ENCODE data around the gene NUAK2.
A peak's percentile ranks its signal among the peaks of the same experiment; 100 is the strongest.

Gene NUAK2

DNA sequence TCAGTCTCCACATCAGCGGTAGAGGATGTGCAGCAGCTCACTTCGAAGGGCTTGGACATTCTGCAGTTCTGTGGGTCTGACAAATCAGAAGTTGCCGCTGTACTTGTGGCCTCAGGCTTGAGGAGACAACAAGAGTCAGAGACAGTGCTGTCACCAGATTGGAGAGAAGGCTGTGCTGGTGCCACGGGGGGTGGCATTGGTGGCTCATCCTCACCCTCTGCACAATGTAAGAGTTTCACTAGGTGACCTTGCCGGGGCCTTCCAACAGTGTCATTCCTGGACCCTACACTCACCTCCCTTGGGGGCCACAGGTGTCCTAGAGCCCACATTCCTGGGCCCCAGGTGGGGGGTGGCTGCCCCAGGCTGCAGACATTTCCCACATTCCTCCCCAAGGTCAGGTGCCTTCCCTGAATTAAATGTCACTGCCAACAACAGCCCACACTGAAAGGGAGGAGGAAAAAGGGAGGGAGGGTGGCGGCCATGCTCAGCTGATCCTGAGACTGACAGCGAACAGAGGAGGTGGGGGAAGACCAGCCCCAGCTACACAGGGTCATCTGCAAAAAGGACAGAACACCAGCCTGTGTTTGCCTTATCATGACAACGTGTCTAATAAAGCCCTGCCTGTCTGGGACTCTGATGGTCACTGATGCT is 47.4 kb downstream of the NUAK2 start:
- Histone ChIP-seq H3K4me3 (ENCODE audit: low read length) (no peak overlapping the region), H3K9ac (ENCODE audit: low read depth, low read length) (peak overlapping the region; percentile 12; the same call in 1 of the 2 replicates), H3K36me3 (ENCODE audit: insufficient read depth, low read depth, low read length) (peaks cover 6% of the 10 kb centered on the region; the same call in 1 of the 2 replicates), H3K27ac (ENCODE audit: low read length) (no peak overlapping the region), H3K4me1 (ENCODE audit: insufficient read depth, low read length) (peaks cover 17% of the 10 kb centered on the region), H3K9me3 (ENCODE audit: insufficient read depth, low read depth, low read length) (no peaks in the 10 kb centered on the region), H3K27me3 (ENCODE audit: insufficient read depth, low read length) (no peaks in the 10 kb centered on the region)

GRCh38 chr1:205273551-205273982 is 48.0 kb downstream of the NUAK2 start:
- peak overlapping the region; percentile 12; the same call in 1 of the 2 replicates for H3K9ac ChIP-seq (ENCODE audit: low read depth, low read length)
- H3K36me3 ChIP-seq (ENCODE audit: insufficient read depth, low read depth, low read length): peaks cover 6% of the 10 kb centered on the region; the same call in 1 of the 2 replicates
- H3K27me3 ChIP-seq (ENCODE audit: insufficient read depth, low read length): no peaks in the 10 kb centered on the region
- H3K4me1 ChIP-seq (ENCODE audit: insufficient read depth, low read length): peaks cover 17% of the 10 kb centered on the region
- no peaks in the 10 kb centered on the region for H3K9me3 ChIP-seq (ENCODE audit: insufficient read depth, low read depth, low read length)
- no peak overlapping the region for H3K27ac ChIP-seq (ENCODE audit: low read length)
- no peak overlapping the region for H3K4me3 ChIP-seq (ENCODE audit: low read length)

GRCh38 chr1:205272536-205272935 is 49.0 kb downstream of the NUAK2 start:
- Histone ChIP-seq H3K27me3 (ENCODE audit: insufficient read depth, low read length) (no peaks in the 10 kb centered on the region), H3K4me3 (ENCODE audit: low read length) (no peak overlapping the region), H3K36me3 (ENCODE audit: insufficient read depth, low read depth, low read length) (peaks cover 6% of the 10 kb centered on the region; the same call in 1 of the 2 replicates), H3K9ac (ENCODE audit: low read depth, low read length) (no peak overlapping the region), H3K9me3 (ENCODE audit: insufficient read depth, low read depth, low read length) (no peaks in the 10 kb centered on the region), H3K4me1 (ENCODE audit: insufficient read depth, low read length) (peaks cover 17% of the 10 kb centered on the region), H3K27ac (ENCODE audit: low read length) (no peak overlapping the region)

- no peak overlapping the region for H3K9ac ChIP-seq (ENCODE audit: low read depth, low read length)
- H3K9me3 ChIP-seq (ENCODE audit: insufficient read depth, low read depth, low read length): no peaks in the 10 kb centered on the region
- peaks cover 6% of the 10 kb centered on the region; the same call in 1 of the 2 replicates for H3K36me3 ChIP-seq (ENCODE audit: insufficient read depth, low read depth, low read length)
- no peak overlapping the region for H3K4me3 ChIP-seq (ENCODE audit: low read length)
- peaks cover 17% of the 10 kb centered on the region for H3K4me1 ChIP-seq (ENCODE audit: insufficient read depth, low read length)
- no peak overlapping the region for H3K27ac ChIP-seq (ENCODE audit: low read length)
- H3K27me3 ChIP-seq (ENCODE audit: insufficient read depth, low read length): no peaks in the 10 kb centered on the region
These were observed 49.8 kb downstream of the NUAK2 start for GRCh38 chr1:205271745-205272144.

DNA sequence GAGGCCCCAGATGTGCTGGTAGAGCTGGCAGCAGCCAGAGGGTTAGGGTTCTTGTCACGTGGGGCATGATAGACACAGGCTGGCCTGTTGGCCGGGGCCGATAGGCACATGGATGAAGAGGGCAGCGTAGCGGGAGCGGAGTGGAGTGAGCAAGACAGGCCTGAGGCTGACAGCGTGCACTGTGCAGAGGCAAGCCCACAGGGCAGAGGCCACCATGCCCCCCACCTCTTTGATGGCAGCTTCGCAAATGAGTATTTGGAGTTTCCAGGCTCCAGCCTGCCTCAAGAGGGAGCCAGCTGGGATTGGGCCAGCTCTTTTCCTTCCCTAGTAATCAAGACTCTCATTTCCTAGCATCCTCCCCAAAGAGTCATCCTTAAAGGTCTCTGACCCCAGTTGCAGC is 50.3 kb downstream of the NUAK2 start:
- H3K9me3 ChIP-seq (ENCODE audit: insufficient read depth, low read depth, low read length): no peaks in the 10 kb centered on the region
- no peak overlapping the region for H3K27ac ChIP-seq (ENCODE audit: low read length)
- no peaks in the 10 kb centered on the region for H3K27me3 ChIP-seq (ENCODE audit: insufficient read depth, low read length)
- H3K36me3 ChIP-seq (ENCODE audit: insufficient read depth, low read depth, low read length): peaks cover 6% of the 10 kb centered on the region; the same call in 1 of the 2 replicates
- H3K4me1 ChIP-seq (ENCODE audit: insufficient read depth, low read length): peaks cover 17% of the 10 kb centered on the region
- H3K9ac ChIP-seq (ENCODE audit: low read depth, low read length): no peak overlapping the region
- H3K4me3 ChIP-seq (ENCODE audit: low read length): no peak overlapping the region

DNA sequence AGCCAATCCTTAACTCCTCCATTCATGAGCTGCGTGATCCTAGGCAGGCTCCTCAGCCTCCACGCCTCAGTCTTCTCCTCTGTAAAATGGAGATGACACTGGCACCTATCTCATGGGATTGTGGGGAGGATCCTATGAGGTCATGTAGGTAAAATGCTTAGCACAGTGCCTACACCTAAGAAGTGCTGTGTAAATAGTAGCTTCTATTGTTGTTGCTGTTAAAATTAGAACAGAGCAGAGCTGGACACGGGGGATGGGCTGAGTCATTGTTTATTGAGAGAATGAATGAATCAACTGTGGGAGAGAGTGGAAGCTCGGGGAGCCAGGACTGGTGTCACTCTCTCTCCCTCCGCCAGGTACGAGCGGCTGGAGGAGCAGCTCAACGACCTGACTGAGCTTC is 50.8 kb downstream of the NUAK2 start:
- Histone ChIP-seq H3K27ac (ENCODE audit: low read length) (no peak overlapping the region), H3K9ac (ENCODE audit: low read depth, low read length) (no peak overlapping the region), H3K27me3 (ENCODE audit: insufficient read depth, low read length) (no peaks in the 10 kb centered on the region), H3K4me3 (ENCODE audit: low read length) (no peak overlapping the region), H3K4me1 (ENCODE audit: insufficient read depth, low read length) (peaks cover 17% of the 10 kb centered on the region), H3K9me3 (ENCODE audit: insufficient read depth, low read depth, low read length) (no peaks in the 10 kb centered on the region), H3K36me3 (ENCODE audit: insufficient read depth, low read depth, low read length) (peaks cover 6% of the 10 kb centered on the region; the same call in 1 of the 2 replicates)

DNA sequence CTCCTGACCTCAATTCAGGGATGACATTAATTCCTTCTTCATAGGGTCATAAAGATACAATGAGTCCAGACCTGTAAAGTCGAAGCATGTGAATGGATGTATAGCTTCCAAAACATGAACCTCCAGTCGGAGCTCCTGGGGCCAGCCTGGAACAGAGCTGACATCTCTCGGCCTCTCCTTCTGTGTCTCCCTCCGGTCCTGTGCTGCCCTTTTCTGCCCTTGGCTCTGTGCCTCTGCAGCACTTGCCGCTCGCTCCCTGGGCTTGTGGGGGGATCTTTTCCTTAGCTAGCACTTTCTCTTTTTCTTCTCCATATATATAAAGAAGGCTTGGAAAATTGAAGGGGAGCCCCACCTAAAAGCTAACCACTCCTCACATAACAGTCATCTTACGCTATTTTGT is 51.3 kb downstream of the NUAK2 start:
- Histone ChIP-seq H3K27ac (ENCODE audit: low read length) (no peak overlapping the region), H3K9ac (ENCODE audit: low read depth, low read length) (no peak overlapping the region), H3K9me3 (ENCODE audit: insufficient read depth, low read depth, low read length) (no peaks in the 10 kb centered on the region), H3K27me3 (ENCODE audit: insufficient read depth, low read length) (no peaks in the 10 kb centered on the region), H3K4me1 (ENCODE audit: insufficient read depth, low read length) (peaks cover 17% of the 10 kb centered on the region), H3K4me3 (ENCODE audit: low read length) (no peak overlapping the region), H3K36me3 (ENCODE audit: insufficient read depth, low read depth, low read length) (peaks cover 6% of the 10 kb centered on the region; the same call in 1 of the 2 replicates)

GRCh38 chr1:205269711-205270110 is 51.8 kb downstream of the NUAK2 start:
- Histone ChIP-seq H3K4me1 (ENCODE audit: insufficient read depth, low read length) (peaks cover 13% of the 10 kb centered on the region), H3K36me3 (ENCODE audit: insufficient read depth, low read depth, low read length) (peaks cover 6% of the 10 kb centered on the region; the same call in 1 of the 2 replicates), H3K9ac (ENCODE audit: low read depth, low read length) (no peak overlapping the region), H3K27ac (ENCODE audit: low read length) (no peak overlapping the region), H3K4me3 (ENCODE audit: low read length) (no peak overlapping the region), H3K27me3 (ENCODE audit: insufficient read depth, low read length) (no peaks in the 10 kb centered on the region), H3K9me3 (ENCODE audit: insufficient read depth, low read depth, low read length) (no peaks in the 10 kb centered on the region)

GRCh38 chr1:205268846-205269680 is 52.5 kb downstream of the NUAK2 start:
- peaks cover 9% of the 10 kb centered on the region for H3K4me1 ChIP-seq (ENCODE audit: insufficient read depth, low read length)
- H3K9ac ChIP-seq (ENCODE audit: low read depth, low read length): no peak overlapping the region
- peaks cover 6% of the 10 kb centered on the region; the same call in 1 of the 2 replicates for H3K36me3 ChIP-seq (ENCODE audit: insufficient read depth, low read depth, low read length)
- H3K4me3 ChIP-seq (ENCODE audit: low read length): no peak overlapping the region
- H3K27ac ChIP-seq (ENCODE audit: low read length): no peak overlapping the region
- H3K9me3 ChIP-seq (ENCODE audit: insufficient read depth, low read depth, low read length): no peaks in the 10 kb centered on the region
- H3K27me3 ChIP-seq (ENCODE audit: insufficient read depth, low read length): no peaks in the 10 kb centered on the region

- peaks cover 6% of the 10 kb centered on the region; the same call in 1 of the 2 replicates for H3K36me3 ChIP-seq (ENCODE audit: insufficient read depth, low read depth, low read length)
- H3K9me3 ChIP-seq (ENCODE audit: insufficient read depth, low read depth, low read length): no peaks in the 10 kb centered on the region
- no peak overlapping the region for H3K4me3 ChIP-seq (ENCODE audit: low read length)
- H3K4me1 ChIP-seq (ENCODE audit: insufficient read depth, low read length): peaks cover 3% of the 10 kb centered on the region; the same call in 1 of the 2 replicates
- H3K27ac ChIP-seq (ENCODE audit: low read length): no peak overlapping the region
- no peak overlapping the region for H3K9ac ChIP-seq (ENCODE audit: low read depth, low read length)
- no peaks in the 10 kb centered on the region for H3K27me3 ChIP-seq (ENCODE audit: insufficient read depth, low read length)
These were observed 54.1 kb downstream of the NUAK2 start for GRCh38 chr1:205267306-205267902.

DNA sequence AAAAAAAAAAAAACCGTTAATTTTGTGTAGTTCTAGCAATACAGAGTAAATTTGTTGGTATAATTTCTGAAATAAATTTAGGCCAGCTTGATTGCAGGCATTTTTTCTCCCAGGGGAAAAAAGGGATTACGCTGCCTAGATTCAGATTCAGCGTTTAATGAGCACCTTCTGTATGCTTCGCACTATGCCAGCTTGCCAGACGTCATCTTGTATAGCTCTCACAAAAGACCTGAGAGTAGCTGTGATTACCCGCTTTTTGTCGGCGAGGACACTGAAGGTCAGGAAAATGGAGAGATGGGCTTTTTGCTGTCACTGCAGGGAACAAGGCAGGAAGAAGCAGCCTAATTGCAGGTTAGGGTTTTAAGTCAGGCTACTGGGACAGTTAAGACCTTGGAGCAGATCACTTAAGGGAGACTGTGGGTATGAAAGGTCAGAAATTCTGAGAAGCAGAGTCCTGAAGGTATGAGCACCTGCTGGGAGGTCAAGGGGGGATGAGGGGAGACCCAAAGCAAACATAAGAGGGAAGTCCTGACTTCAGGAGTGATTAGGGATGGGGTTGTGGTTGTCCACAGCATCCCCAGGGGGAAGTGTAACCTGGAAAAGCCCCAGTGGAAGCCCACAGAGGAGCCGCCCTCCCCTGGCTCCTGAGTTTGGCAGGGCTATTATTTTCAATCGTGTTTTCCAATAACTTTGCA is 54.8 kb downstream of the NUAK2 start:
- Histone ChIP-seq H3K27me3 (ENCODE audit: insufficient read depth, low read length) (no peaks in the 10 kb centered on the region), H3K36me3 (ENCODE audit: insufficient read depth, low read depth, low read length) (0 out of 2 replicates have a peak, but pooled peaks cover 3% of the 10 kb centered on the region), H3K9me3 (ENCODE audit: insufficient read depth, low read depth, low read length) (no peaks in the 10 kb centered on the region), H3K27ac (ENCODE audit: low read length) (no peak overlapping the region), H3K4me1 (ENCODE audit: insufficient read depth, low read length) (peaks cover 10% of the 10 kb centered on the region), H3K4me3 (ENCODE audit: low read length) (no peak overlapping the region), H3K9ac (ENCODE audit: low read depth, low read length) (no peak overlapping the region)
